ENCODE results near the gene BAX.

The BAX gene

GRCh38 chr19:48988860-48989259 lies 34.2 kb downstream of the BAX start:
- no peak for DNase-seq

- DNase-seq = no peak
These were observed 35.1 kb downstream of the BAX start for GRCh38 chr19:48989701-48990291.

- DNase-seq = no peak
These were observed 35.7 kb downstream of the BAX start for GRCh38 chr19:48990400-48990799.

GRCh38 chr19:48991011-48991609 lies 36.4 kb downstream of the BAX start:
- no peak for DNase-seq

- no peak for DNase-seq
These were observed 37.4 kb downstream of the BAX start for GRCh38 chr19:48991873-48992580.

GRCh38 chr19:48992581-48993174 lies 38.0 kb downstream of the BAX start:
- no peak for DNase-seq

- peak; percentile 99 for DNase-seq
These were observed 38.7 kb downstream of the BAX start, which contains the start of the genes GYS1 and RUVBL2 for GRCh38 chr19:48993175-48994034. TSS of gene GYS1 (minus strand) at chr19:48993309. CDS start at chr19:48993112, 197 bp downstream. TSS of gene RUVBL2 (plus strand) at chr19:48993887. CDS start at chr19:48993912, 25 bp downstream.

GRCh38 chr19:48994035-48994386 lies 39.3 kb downstream of the BAX start:
- DNase-seq = no peak

GRCh38 chr19:48997972-48998371 lies 43.3 kb downstream of the BAX start:
- no peak for DNase-seq

GRCh38 chr19:48999481-49000325 lies 45.0 kb downstream of the BAX start:
- peak; percentile 55 for DNase-seq

- DNase-seq = no peak
These were observed 49.5 kb downstream of the BAX start for GRCh38 chr19:49004133-49004532.

- DNase-seq = no peak
These were observed 50.4 kb downstream of the BAX start for GRCh38 chr19:49004964-49005614.

GRCh38 chr19:49006905-49007304 lies 52.2 kb downstream of the BAX start:
- DNase-seq = no peak

GRCh38 chr19:49009828-49010227 lies 55.2 kb downstream of the BAX start:
- no peak for DNase-seq

GRCh38 chr19:49010453-49010852 lies 55.8 kb downstream of the BAX start:
- DNase-seq = no peak

- no peak for DNase-seq
These were observed 56.5 kb downstream of the BAX start for GRCh38 chr19:49011194-49011593.

Data from activated CD4-positive, alpha-beta T cell treated with anti-CD3 and anti-CD28 coated beads for 1 hour (primary cell).